HK-2 (cell line): ENCODE data around the gene HOXA9.

Source experiments
- DNase-seq: peaks from one replicate; pipeline ENCODE4 v3.0.0-alpha.2; 2018; ENCODE audit not compliant: unreplicated experiment

HOXA9 gene

GRCh38 chr7:27188386-27189294, 23.3 kb upstream of the HOXA9 start:
- no peak for DNase-seq

- no peak for DNase-seq
These were observed 22.4 kb upstream of the HOXA9 start for GRCh38 chr7:27187475-27188385.

- DNase-seq, result no peak
These were observed 21.5 kb upstream of the HOXA9 start for GRCh38 chr7:27186668-27187474.

GRCh38 chr7:27185854-27186667, 20.7 kb upstream of the HOXA9 start:
- DNase-seq, result no peak

GRCh38 chr7:27185013-27185853, 19.9 kb upstream of the HOXA9 start, which contains the start of gene HOXA11:
HOXA11 (minus strand) TSS chr7:27185232; CDS start chr7:27185144, 88 bp downstream.
- DNase-seq, result no peak

GRCh38 chr7:27184337-27185012, 19.1 kb upstream of the HOXA9 start:
- no peak for DNase-seq

GRCh38 chr7:27183682-27184336, 18.5 kb upstream of the HOXA9 start:
- DNase-seq, result no peak

GRCh38 chr7:27182861-27183681, 17.7 kb upstream of the HOXA9 start:
- DNase-seq, result no peak

GRCh38 chr7:27182285-27182841, 17.0 kb upstream of the HOXA9 start:
- no peak for DNase-seq

- no peak for DNase-seq
These were observed 16.5 kb upstream of the HOXA9 start for GRCh38 chr7:27181795-27182275.

GRCh38 chr7:27180431-27181420, 15.4 kb upstream of the HOXA9 start:
- DNase-seq, result no peak

- peak; percentile 90 for DNase-seq
These were observed 14.4 kb upstream of the HOXA9 start for GRCh38 chr7:27179503-27180430.

GRCh38 chr7:27179030-27179429, 13.7 kb upstream of the HOXA9 start:
- DNase-seq, result no peak

- no peak for DNase-seq
These were observed 13.0 kb upstream of the HOXA9 start for GRCh38 chr7:27178366-27178765.

- no peak for DNase-seq
These were observed 12.5 kb upstream of the HOXA9 start for GRCh38 chr7:27177795-27178320.
